Ascending aorta (tissue), 2 donors: ENCODE results near the gene AMPD1. TPM values are rescaled to one million over a fixed set of nuclear protein-coding genes. Genes with fewer than 3 reads are reported as not detected.

ENCODE experiments used
- DNase-seq, 2 donors: peaks; one replicate each; pipeline ENCODE4 v3.0.0-alpha.2; 2019; ENCODE audit warnings: low spot score in 2 of 2
- H3K27ac ChIP-seq, 2 donors: fragments of 200-600 bp; sonication (generic); one replicate each; pipeline ENCODE4 v1.5.1; 2016 to 2017; ENCODE audit warnings: mild to moderate bottlenecking in 1 of 2
- H3K27me3 ChIP-seq: fragments of 200-600 bp; sonication (generic); one replicate; pipeline ENCODE4 v1.5.1; 2017
- H3K36me3 ChIP-seq, 2 donors: fragments of 200-600 bp; sonication (generic); one replicate each; pipeline ENCODE4 v1.5.1; 2016
- H3K4me1 ChIP-seq, 2 donors: fragments of 200-600 bp; sonication (generic); one replicate each; pipeline ENCODE4 v1.5.1; 2016 to 2017; ENCODE audit warnings: mild to moderate bottlenecking in 1 of 2
- H3K4me3 ChIP-seq, 2 donors: fragments of 200-600 bp; sonication (generic); one replicate each; pipeline ENCODE4 v1.5.1; 2016 to 2017; ENCODE audit warnings: mild to moderate bottlenecking in 1 of 2
- H3K9me3 ChIP-seq, 2 donors: fragments of 200-600 bp; sonication (generic); one replicate each; pipeline ENCODE4 v1.5.1; 2016
- CTCF ChIP-seq, 3 experiments: fragments of 200-600 bp in 2 of 3; fragments of 450-650 bp in 1 of 3; sonication (generic) in 2 of 3; IDR thresholded peaks; one replicate each; pipeline ENCODE4 v1.5.1; 2016 to 2019; ENCODE audit warnings: antibody characterized with exemption in 3 of 3, mild to moderate bottlenecking in 1 of 3, moderate library complexity in 1 of 3
- intact Hi-C: fragments of 100-400 bp; cut with DNase I; formaldehyde crosslinking; loops from one replicate; pipeline ENCODE4 v1.15.1; 2023
- total RNA-seq: library from RNA; depleted of rRNA; stranded (reverse); fragments of >200 nt; gene quantifications from one replicate; pipeline ENCODE4 v1.1.0, GENCODE V29; 2016

Gene AMPD1
- total RNA-seq, 1 donor from 2014 or later = not detected

- intact Hi-C loops = loop anchor here (5.0 to 10.0 kb wide), 2 partner anchors 207 to 375 kb away; partner anchors contain the start of gene TRIM33
Measured at GRCh38 chr1:114719424-114719787, 24.1 kb upstream of the AMPD1 start.

DNA sequence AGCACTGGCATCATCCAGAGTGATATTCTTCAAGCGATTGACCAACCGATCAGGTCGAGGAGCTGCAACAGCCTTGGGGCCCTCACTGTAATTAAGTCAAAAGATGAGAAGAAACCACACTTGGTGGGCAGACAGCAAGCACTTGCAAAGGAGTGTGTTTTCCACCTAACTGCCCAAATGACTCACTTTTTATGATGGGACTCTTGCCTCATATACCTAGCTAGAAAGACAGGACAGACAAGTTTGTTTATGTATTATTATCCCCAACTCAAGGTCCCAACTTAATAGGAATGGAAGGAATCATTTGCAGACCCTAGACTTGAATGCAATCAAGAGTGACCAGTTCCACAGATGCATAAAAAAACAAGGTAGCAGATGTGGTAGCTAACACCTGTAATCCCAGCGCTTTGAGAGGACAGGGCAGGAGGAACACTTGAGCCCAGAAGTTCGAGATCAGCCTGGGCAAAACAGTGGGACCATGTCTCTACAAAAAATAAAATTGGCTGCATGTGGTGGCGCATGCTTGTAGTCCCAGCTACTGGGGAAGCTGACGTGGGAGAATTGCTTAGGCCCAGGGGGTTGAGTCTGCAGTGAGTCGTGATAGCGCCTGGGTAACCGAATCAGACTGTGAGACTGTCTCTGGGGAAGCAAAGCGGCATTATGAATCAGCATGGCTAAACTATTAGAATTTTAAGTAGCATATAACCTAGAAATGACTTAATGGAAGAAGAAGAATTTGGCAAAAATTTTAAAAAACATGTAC, 23.5 kb upstream of the AMPD1 start:
- no peak for TF ChIP-seq CTCF (IDR thresholded peaks at IDR 0.05)
- Histone ChIP-seq H3K36me3 (peaks cover 65 to 66% of the 10 kb centered on the region in 2 donors), H3K27ac (no peak overlapping the region), H3K9me3 (no peaks in the 10 kb centered on the region), H3K27me3 (no peaks in the 10 kb centered on the region), H3K4me3 (no peak overlapping the region), H3K4me1 (peaks cover 3 to 12% of the 10 kb centered on the region in 2 donors)
- no peak for DNase-seq
- intact Hi-C loops = loop anchor here (5.0 to 10.0 kb wide), 2 partner anchors 207 to 374 kb away; partner anchors contain the start of gene TRIM33

More at GRCh38 chr1:114719424-114719787, 24.1 kb upstream of the AMPD1 start:
- TF ChIP-seq CTCF (IDR thresholded peaks at IDR 0.05) = no peak
- H3K9me3 ChIP-seq = no peaks in the 10 kb centered on the region
- H3K4me1 ChIP-seq = peaks cover 3 to 11% of the 10 kb centered on the region in 2 donors
- H3K27me3 ChIP-seq = no peaks in the 10 kb centered on the region
- H3K27ac ChIP-seq = no peak overlapping the region
- no peak for DNase-seq
- H3K4me3 ChIP-seq = no peak overlapping the region
- peaks cover 69 to 70% of the 10 kb centered on the region in 2 donors for H3K36me3 ChIP-seq

GRCh38 chr1:114716304-114717170, 21.2 kb upstream of the AMPD1 start, which contains the start of gene NRAS:
Gene NRAS (minus strand): TSS chr1:114716771. CDS start chr1:114716160, 611 bp downstream.
- Histone ChIP-seq H3K27ac (peak within 1 kb of the TSS; percentile 87 to 95), H3K36me3 (peaks cover 45 to 52% of the 10 kb centered on the region in 2 donors), H3K4me1 (peaks cover 3 to 12% of the 10 kb centered on the region in 2 donors), H3K9me3 (no peaks in the 10 kb centered on the region), H3K4me3 (peak within 1 kb of the TSS; percentile 86 to 99), H3K27me3 (no peaks in the 10 kb centered on the region)
- TF ChIP-seq CTCF (IDR thresholded peaks at IDR 0.05) = no peak
- DNase-seq = peak; percentile 71 to 97
- intact Hi-C loops = loop anchor here (1.0 to 10.0 kb wide), 5 partner anchors 40 to 372 kb away; partner anchors contain the start of genes BCAS2, CSDE1, DENND2C and TRIM33

DNA sequence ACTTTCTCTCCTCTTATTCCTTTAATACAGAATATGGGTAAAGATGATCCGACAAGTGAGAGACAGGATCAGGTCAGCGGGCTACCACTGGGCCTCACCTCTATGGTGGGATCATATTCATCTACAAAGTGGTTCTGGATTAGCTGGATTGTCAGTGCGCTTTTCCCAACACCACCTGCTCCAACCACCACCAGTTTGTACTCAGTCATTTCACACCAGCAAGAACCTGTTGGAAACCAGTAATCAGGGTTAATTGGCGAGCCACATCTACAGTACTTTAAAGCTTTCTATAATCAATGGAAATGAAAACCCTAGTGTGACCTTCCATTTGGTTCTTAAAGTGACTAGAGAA, 20.6 kb upstream of the AMPD1 start:
- peaks cover 3 to 12% of the 10 kb centered on the region in 2 donors for H3K4me1 ChIP-seq
- H3K9me3 ChIP-seq = no peaks in the 10 kb centered on the region
- peaks cover 42 to 51% of the 10 kb centered on the region in 2 donors for H3K36me3 ChIP-seq
- no peak for DNase-seq
- intact Hi-C loops = loop anchor here (1.0 to 10.0 kb wide), 5 partner anchors 41 to 371 kb away; partner anchors contain the start of genes BCAS2, CSDE1, DENND2C and TRIM33
- peak overlapping the region; percentile 87 to 95 for H3K27ac ChIP-seq
- H3K4me3 ChIP-seq = peak overlapping the region; percentile 86 to 99
- TF ChIP-seq CTCF (IDR thresholded peaks at IDR 0.05) = no peak
- no peaks in the 10 kb centered on the region for H3K27me3 ChIP-seq

DNA sequence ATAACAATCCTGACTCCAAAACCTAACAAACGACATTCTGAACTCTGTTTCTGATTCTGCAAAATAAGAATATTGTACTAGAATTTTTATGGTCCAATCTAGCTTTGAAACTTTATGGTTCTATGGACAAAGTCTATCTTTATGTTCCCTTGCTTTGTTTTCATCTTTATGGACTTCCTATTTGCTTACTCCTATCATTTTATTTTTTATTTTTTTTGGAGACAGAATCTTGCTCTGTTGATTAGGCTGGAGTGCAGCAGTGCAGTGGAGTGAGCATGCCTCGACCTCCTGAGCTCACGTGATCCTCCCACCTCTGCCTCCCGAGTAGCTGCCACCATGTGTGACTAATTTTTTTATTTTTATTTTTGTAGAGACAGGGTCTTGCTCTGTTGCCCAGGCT, 17.6 kb upstream of the AMPD1 start:
- DNase-seq = no peak
- Histone ChIP-seq H3K4me1 (peaks cover 3 to 12% of the 10 kb centered on the region in 2 donors), H3K4me3 (no peak overlapping the region), H3K27ac (no peak overlapping the region), H3K36me3 (peaks cover 30 to 47% of the 10 kb centered on the region in 2 donors), H3K27me3 (no peaks in the 10 kb centered on the region), H3K9me3 (no peaks in the 10 kb centered on the region)
- intact Hi-C loops = loop anchor here (10.0 kb wide), 1 partner anchor 368 kb away; no protein-coding TSS in a partner anchor
- no peak for TF ChIP-seq CTCF (IDR thresholded peaks at IDR 0.05)
